ENCODE data around the gene ZCCHC14. TPM values are rescaled to one million over a fixed set of nuclear protein-coding genes. Genes with fewer than 3 reads are reported as not detected.
A peak's percentile ranks its signal among the peaks of the same experiment; 100 is the strongest.

Gene ZCCHC14
- total RNA-seq, 2 donors from 2014 or later = 5.6 to 17.9 TPM

GRCh38 chr16:87420026-87421002 lies 72.5 kb downstream of the ZCCHC14 start:
- no peak for DNase-seq (ENCODE audit: low spot score in 2 of 2)
- ATAC-seq = no peak
- peaks cover 0 to 4% of the 10 kb centered on the region in 2 donors for H3K36me3 Mint-ChIP-seq

GRCh38 chr16:87418644-87419043 lies 74.2 kb downstream of the ZCCHC14 start:
- Mint-ChIP-seq H3K36me3 (peaks cover 0 to 4% of the 10 kb centered on the region in 2 donors), H3K9me3 (no peaks in the 10 kb centered on the region), H3K27ac (no peak overlapping the region)
- no peak for ATAC-seq
- DNase-seq (ENCODE audit: low spot score in 2 of 2) = no peak

More at GRCh38 chr16:87420026-87421002, 72.5 kb downstream of the ZCCHC14 start:
- H3K9me3 Mint-ChIP-seq = no peaks in the 10 kb centered on the region
- H3K27ac Mint-ChIP-seq = peak overlapping the region in 1 of 2 donors; percentile 11

GRCh38 chr16:87418216-87418615 lies 74.6 kb downstream of the ZCCHC14 start:
- H3K36me3 Mint-ChIP-seq = peaks cover 0 to 4% of the 10 kb centered on the region in 2 donors
- no peak for DNase-seq (ENCODE audit: low spot score in 2 of 2)
- ATAC-seq = no peak
- H3K9me3 Mint-ChIP-seq = no peaks in the 10 kb centered on the region
- no peak overlapping the region for H3K27ac Mint-ChIP-seq

- Mint-ChIP-seq H3K9me3 (no peaks in the 10 kb centered on the region), H3K36me3 (peaks cover 0 to 4% of the 10 kb centered on the region in 2 donors), H3K27ac (no peak overlapping the region)
- ATAC-seq = peak in 1 of 2 donors; percentile 25
- no peak for DNase-seq (ENCODE audit: low spot score in 2 of 2)
Observed at GRCh38 chr16:87417528-87417910, 75.3 kb downstream of the ZCCHC14 start.

GRCh38 chr16:87416826-87417527 lies 75.8 kb downstream of the ZCCHC14 start:
- Mint-ChIP-seq H3K9me3 (no peaks in the 10 kb centered on the region), H3K27ac (no peak overlapping the region), H3K36me3 (peaks cover 0 to 4% of the 10 kb centered on the region in 2 donors)
- ATAC-seq = no peak
- DNase-seq (ENCODE audit: low spot score in 2 of 2) = no peak

GRCh38 chr16:87415441-87415840 lies 77.4 kb downstream of the ZCCHC14 start:
- no peaks in the 10 kb centered on the region for H3K9me3 Mint-ChIP-seq
- H3K27ac Mint-ChIP-seq = peak overlapping the region in 1 of 2 donors; percentile 51
- no peak for ATAC-seq
- DNase-seq (ENCODE audit: low spot score in 2 of 2) = no peak
- H3K36me3 Mint-ChIP-seq = peaks cover 0 to 8% of the 10 kb centered on the region in 2 donors

GRCh38 chr16:87414251-87414680 lies 78.6 kb downstream of the ZCCHC14 start:
- H3K27ac Mint-ChIP-seq = no peak overlapping the region
- ATAC-seq = peak in 1 of 2 donors; percentile 38
- H3K9me3 Mint-ChIP-seq = no peaks in the 10 kb centered on the region
- no peak for DNase-seq (ENCODE audit: low spot score in 2 of 2)
- peaks cover 0 to 4% of the 10 kb centered on the region in 2 donors for H3K36me3 Mint-ChIP-seq

GRCh38 chr16:87412996-87413421 lies 79.8 kb downstream of the ZCCHC14 start:
- H3K9me3 Mint-ChIP-seq = no peaks in the 10 kb centered on the region
- H3K36me3 Mint-ChIP-seq = peaks cover 0 to 4% of the 10 kb centered on the region in 2 donors
- ATAC-seq (no peak), DNase-seq (ENCODE audit: low spot score in 2 of 2) (no peak)
- no peak overlapping the region for H3K27ac Mint-ChIP-seq

GRCh38 chr16:87412371-87412995 lies 80.3 kb downstream of the ZCCHC14 start:
- peaks cover 0 to 4% of the 10 kb centered on the region in 2 donors for H3K36me3 Mint-ChIP-seq
- H3K27ac Mint-ChIP-seq = peak overlapping the region in 1 of 2 donors; percentile 44
- H3K9me3 Mint-ChIP-seq = no peaks in the 10 kb centered on the region
- no peak for DNase-seq (ENCODE audit: low spot score in 2 of 2)
- ATAC-seq = no peak

GRCh38 chr16:87411375-87412271 lies 81.2 kb downstream of the ZCCHC14 start:
- ATAC-seq = peak in 1 of 2 donors; percentile 10
- Mint-ChIP-seq H3K27ac (peak overlapping the region in 1 of 2 donors; percentile 44), H3K36me3 (peaks cover 0 to 4% of the 10 kb centered on the region in 2 donors)

GRCh38 chr16:87410968-87411367 lies 81.9 kb downstream of the ZCCHC14 start:
- ATAC-seq (no peak), DNase-seq (ENCODE audit: low spot score in 2 of 2) (no peak)
- Mint-ChIP-seq H3K9me3 (no peaks in the 10 kb centered on the region), H3K27ac (peak overlapping the region in 1 of 2 donors; percentile 82), H3K36me3 (peaks cover 0 to 4% of the 10 kb centered on the region in 2 donors)

More at GRCh38 chr16:87411375-87412271, 81.2 kb downstream of the ZCCHC14 start:
- no peak for DNase-seq (ENCODE audit: low spot score in 2 of 2)
- H3K9me3 Mint-ChIP-seq = no peaks in the 10 kb centered on the region

- peak overlapping the region in 1 of 2 donors; percentile 82 for H3K27ac Mint-ChIP-seq
- H3K9me3 Mint-ChIP-seq = no peaks in the 10 kb centered on the region
- DNase-seq (ENCODE audit: low spot score in 2 of 2) (no peak), ATAC-seq (no peak)
- peaks cover 0 to 4% of the 10 kb centered on the region in 2 donors for H3K36me3 Mint-ChIP-seq
Observed at GRCh38 chr16:87410530-87410929, 82.3 kb downstream of the ZCCHC14 start.

- ATAC-seq (no peak), DNase-seq (ENCODE audit: low spot score in 2 of 2) (no peak)
- Mint-ChIP-seq H3K27ac (peak overlapping the region in 1 of 2 donors; percentile 82), H3K9me3 (no peaks in the 10 kb centered on the region), H3K36me3 (peaks cover 0 to 4% of the 10 kb centered on the region in 2 donors)
Observed at GRCh38 chr16:87409781-87410180, 83.0 kb downstream of the ZCCHC14 start.

- DNase-seq (ENCODE audit: low spot score in 2 of 2) = no peak
- ATAC-seq = no peak
- no peak overlapping the region for H3K27ac Mint-ChIP-seq
- no peaks in the 10 kb centered on the region for H3K9me3 Mint-ChIP-seq
- peaks cover 0 to 4% of the 10 kb centered on the region in 2 donors for H3K36me3 Mint-ChIP-seq
Observed at GRCh38 chr16:87409153-87409552, 83.7 kb downstream of the ZCCHC14 start.

- DNase-seq (ENCODE audit: low spot score in 2 of 2) = no peak
- Mint-ChIP-seq H3K27ac (peak overlapping the region; percentile 28 to 61), H3K36me3 (peaks cover 0 to 4% of the 10 kb centered on the region in 2 donors), H3K9me3 (no peaks in the 10 kb centered on the region)
- peak; percentile 12 to 74 for ATAC-seq
Observed at GRCh38 chr16:87407511-87408112, 85.2 kb downstream of the ZCCHC14 start.

Measured in activated naive CD4-positive, alpha-beta T cell treated with anti-CD3 and anti-CD28 coated beads, Interleukin-2, amount 50 U/mL, for 72 hours (primary cell).